Upper lobe of left lung (tissue), 6 donors: ENCODE results near the gene DENND1C. TPM values are rescaled to one million over a fixed set of nuclear protein-coding genes. Genes with fewer than 3 reads are reported as not detected.

Experiments
- ATAC-seq, 2 donors: fragments of 200-7000 bp; cut with Tn5 transposase; one replicate each; pipeline ENCODE4 v1.9.1; 2022; ENCODE audit warnings: mild to moderate bottlenecking in 2 of 2, moderate library complexity in 2 of 2; ENCODE audit not compliant: low FRiP score in 2 of 2
- DNase-seq, 2 donors: peaks; one replicate each; pipeline ENCODE4 v3.0.0-alpha.2; 2019 to 2020
- H3K27ac ChIP-seq, 4 donors: fragments of 200-600 bp; sonication (generic); one replicate each; pipeline ENCODE4 v1.5.1; 2016 to 2019
- H3K27me3 ChIP-seq, 4 donors: fragments of 200-600 bp; sonication (generic); one replicate each; pipeline ENCODE4 v1.5.1; 2017 to 2019
- H3K36me3 ChIP-seq, 4 donors: fragments of 200-600 bp; sonication (generic); one replicate each; pipeline ENCODE4 v1.5.1; 2016 to 2019
- H3K4me1 ChIP-seq, 4 donors: fragments of 200-600 bp; sonication (generic); one replicate each; pipeline ENCODE4 v1.5.1; 2018 to 2019
- H3K4me3 ChIP-seq, 4 donors: fragments of 200-600 bp; sonication (generic); one replicate each; pipeline ENCODE4 v1.5.1; 2017 to 2019; ENCODE audit warnings: mild to moderate bottlenecking in 2 of 4, moderate library complexity in 1 of 4
- H3K9me3 ChIP-seq, 4 donors: fragments of 200-600 bp; sonication (generic); one replicate each; pipeline ENCODE4 v1.5.1; 2018 to 2019
- CTCF ChIP-seq, 6 experiments: fragments of 450-650 bp in 4 of 6; fragments of 200-600 bp in 2 of 6; sonication (generic) in 2 of 6; IDR thresholded peaks; one replicate each; pipeline ENCODE4 v1.5.1; 2016 to 2019; ENCODE audit warnings: antibody characterized with exemption in 6 of 6
- EP300 ChIP-seq, 4 donors: sonication (generic); formaldehyde crosslinking; IDR thresholded peaks; one replicate each; pipeline ENCODE4 v1.5.1; 2017; ENCODE audit warnings: antibody characterized with exemption in 4 of 4, control low read depth in 2 of 4
- POLR2A ChIP-seq, 4 donors: fragments of 450-650 bp; IDR thresholded peaks; one replicate each; pipeline ENCODE4 v1.5.1; 2016 to 2017; ENCODE audit warnings: antibody characterized with exemption in 4 of 4, mild to moderate bottlenecking in 2 of 4
- POLR2AphosphoS5 ChIP-seq, 2 donors: sonication (generic); formaldehyde crosslinking; IDR thresholded peaks; one replicate each; pipeline ENCODE4 v1.5.1; 2017; ENCODE audit warnings: antibody characterized with exemption in 2 of 2
- WGBS, 2 donors: methylation state at CpG; one replicate each; pipeline ENCODE4 v1.1.5; 2017 to 2018; 5-methylcytosine and 5-hydroxymethylcytosine counted together
- total RNA-seq, 6 donors: library from RNA; depleted of rRNA in 4 of 6; stranded (reverse); fragments of >200 nt in 4 of 6; gene quantifications; one replicate each; pipeline versions ENCODE4 v1.1.0 to v1.2.1, GENCODE V29; 2016 to 2021
- donor health status: DM: no; HTN: no; CAD: no; lungs with moderate emphysema.
- donor health status: DM: no; HTN: yes; CAD: no; lungs with severe emphysema.

DENND1C gene
- total RNA-seq, 6 donors from 2014 or later, result 5.8 to 31.4 (median 12.6) TPM

- ATAC-seq (no peak), DNase-seq (no peak)
- Histone ChIP-seq H3K36me3 (peaks cover 0 to 16% (median 2%) of the 10 kb centered on the region in 4 donors), H3K4me1 (peaks cover 0 to 2% (median under 1%) of the 10 kb centered on the region in 4 donors), H3K27ac (no peak overlapping the region), H3K9me3 (no peaks in the 10 kb centered on the region), H3K4me3 (no peak overlapping the region), H3K27me3 (no peaks in the 10 kb centered on the region)
- WGBS, 2 donors, result 71 to 72% methylated on average over 7 to 8 of the region's 8 CpGs
- TF ChIP-seq EP300 (IDR thresholded peaks at IDR 0.05) (no peak), CTCF (IDR thresholded peaks at IDR 0.05) (no peak), POLR2A (IDR thresholded peaks at IDR 0.05) (no peak), POLR2AphosphoS5 (IDR thresholded peaks at IDR 0.05) (no peak)
Measured at GRCh38 chr19:6470173-6470572, 11.4 kb downstream of the DENND1C start.

- 79 to 83% methylated on average over 6 to 8 of the region's 8 CpGs for WGBS, 2 donors
- no peak for ATAC-seq
- TF ChIP-seq POLR2A (IDR thresholded peaks at IDR 0.05) (no peak), CTCF (IDR thresholded peaks at IDR 0.05) (no peak)
- H3K27ac ChIP-seq, result no peak overlapping the region
- peaks cover 0 to 16% (median 2%) of the 10 kb centered on the region in 4 donors for H3K36me3 ChIP-seq
- DNase-seq, result no peak
- no peaks in the 10 kb centered on the region for H3K9me3 ChIP-seq
- H3K4me3 ChIP-seq, result no peak overlapping the region
- peaks cover 0 to 9% (median 4%) of the 10 kb centered on the region in 4 donors for H3K27me3 ChIP-seq
- H3K4me1 ChIP-seq, result peaks cover 0 to 8% (median 2%) of the 10 kb centered on the region in 4 donors
Measured at GRCh38 chr19:6467384-6467783, 14.2 kb downstream of the DENND1C start.

GRCh38 chr19:6466526-6467248 is 14.9 kb downstream of the DENND1C start:
- DNase-seq, result peak in 1 of 2 donors; percentile 66
- no peak for ATAC-seq
- H3K4me1 ChIP-seq, result peaks cover 0 to 8% (median 2%) of the 10 kb centered on the region in 4 donors
- no peaks in the 10 kb centered on the region for H3K9me3 ChIP-seq
- no peak for TF ChIP-seq POLR2A (IDR thresholded peaks at IDR 0.05)
- TF ChIP-seq EP300 (IDR thresholded peaks at IDR 0.05), result no peak
- no peak for TF ChIP-seq CTCF (IDR thresholded peaks at IDR 0.05)
- no peak for TF ChIP-seq POLR2AphosphoS5 (IDR thresholded peaks at IDR 0.05)
- H3K36me3 ChIP-seq, result peaks cover 0 to 16% (median 2%) of the 10 kb centered on the region in 4 donors
- no peak overlapping the region for H3K27ac ChIP-seq
- H3K27me3 ChIP-seq, result peaks cover 0 to 9% (median 4%) of the 10 kb centered on the region in 4 donors
- WGBS, 2 donors, result 83 to 90% methylated on average over 16 to 20 of the region's 21 CpGs
- H3K4me3 ChIP-seq, result no peak overlapping the region

- Histone ChIP-seq H3K4me3 (peak overlapping the region in 1 of 4 donors; percentile 52), H3K27ac (no peak overlapping the region), H3K4me1 (peaks cover 0 to 8% (median 3%) of the 10 kb centered on the region in 4 donors), H3K36me3 (peaks cover 0 to 16% (median 2%) of the 10 kb centered on the region in 4 donors), H3K9me3 (no peaks in the 10 kb centered on the region), H3K27me3 (peaks cover 0 to 9% (median 4%) of the 10 kb centered on the region in 4 donors)
- TF ChIP-seq EP300 (IDR thresholded peaks at IDR 0.05), result no peak
- TF ChIP-seq POLR2AphosphoS5 (IDR thresholded peaks at IDR 0.05), result no peak
- TF ChIP-seq CTCF (IDR thresholded peaks at IDR 0.05), result no peak
- no peak for TF ChIP-seq POLR2A (IDR thresholded peaks at IDR 0.05)
- DNase-seq (peak in 1 of 2 donors; percentile 44), ATAC-seq (no peak)
- 89 to 91% methylated on average over 8 of the region's 8 CpGs for WGBS, 2 donors
Measured at GRCh38 chr19:6465663-6466062, 15.9 kb downstream of the DENND1C start.
